Skeletal muscle satellite cell (primary cell): ENCODE measurements around the gene ITPR1.

Source experiments
- H3K27me3 ChIP-seq: 2 replicates; pipeline ENCODE4 v1.7.0; 2013; ENCODE audit warnings: low read length; ENCODE audit not compliant: control insufficient read depth, insufficient read depth
- H3K36me3 ChIP-seq: 2 replicates; pipeline ENCODE4 v1.7.0; 2013; ENCODE audit warnings: mild to moderate bottlenecking, control low read depth, low read length; ENCODE audit not compliant: insufficient read depth
- H3K4me1 ChIP-seq: 2 replicates; pipeline ENCODE4 v1.7.0; 2013; ENCODE audit warnings: low read length; ENCODE audit not compliant: control insufficient read depth, insufficient read depth
- H3K4me2 ChIP-seq: 2 replicates; pipeline ENCODE4 v1.7.0; 2013; ENCODE audit warnings: mild to moderate bottlenecking, low read length
- H3K4me3 ChIP-seq: 2 replicates; pipeline ENCODE4 v1.7.0; 2013; ENCODE audit warnings: low read length
- H3K9ac ChIP-seq: 2 replicates; pipeline ENCODE4 v1.7.0; 2013; ENCODE audit warnings: mild to moderate bottlenecking, low read depth, low read length, moderate library complexity
- H3K9me3 ChIP-seq: replicated peaks from 2 replicates; pipeline ENCODE4 v1.7.0; 2013; ENCODE audit warnings: mild to moderate bottlenecking, control low read depth, low read length

The ITPR1 gene

DNA sequence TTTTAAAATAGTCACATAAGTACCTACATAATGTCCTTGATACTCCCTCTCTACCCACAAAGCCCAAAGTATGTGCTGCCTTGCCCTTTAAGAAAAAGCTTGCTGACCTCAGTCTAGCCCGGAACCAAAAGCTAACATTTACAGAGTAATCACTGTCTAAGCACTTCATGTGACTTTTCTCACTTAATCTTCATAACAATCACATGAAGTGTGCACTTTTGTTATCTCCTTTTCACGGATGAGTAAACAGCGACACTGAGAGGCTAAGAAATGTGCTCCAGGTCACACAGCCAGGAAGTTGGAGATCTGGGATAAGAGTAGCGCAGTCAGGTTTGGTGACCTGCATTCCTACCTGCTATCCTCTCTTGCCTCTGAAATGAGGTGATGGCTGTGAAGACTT lies 194.0 kb downstream of the ITPR1 start:
- Histone ChIP-seq H3K4me3 (no peak overlapping the region), H3K36me3 (no peaks in the 10 kb centered on the region), H3K27me3 (no peaks in the 10 kb centered on the region), H3K9me3 (no peaks in the 10 kb centered on the region), H3K9ac (no peak overlapping the region), H3K4me1 (no peaks in the 10 kb centered on the region), H3K4me2 (no peak overlapping the region)

DNA sequence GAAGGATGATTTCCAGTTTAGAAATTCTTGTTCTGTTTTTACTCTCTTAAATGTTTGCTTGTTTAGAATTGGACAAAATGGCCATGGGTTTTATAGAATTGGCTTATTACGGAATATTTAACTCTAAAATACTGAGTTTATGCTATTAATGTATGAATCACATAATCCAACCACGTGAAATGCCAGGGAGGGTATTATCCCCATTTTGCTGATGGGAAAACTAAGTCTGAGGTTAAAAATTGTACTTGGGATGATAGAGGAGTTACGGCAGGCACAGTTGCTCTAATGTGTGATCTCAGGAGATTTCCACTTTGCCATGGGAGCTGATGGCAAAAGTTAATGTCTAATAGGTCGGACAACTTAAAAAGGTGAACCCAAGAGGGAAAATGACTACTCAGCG lies 194.4 kb downstream of the ITPR1 start:
- H3K9me3 ChIP-seq: no peaks in the 10 kb centered on the region
- no peak overlapping the region for H3K9ac ChIP-seq
- H3K4me1 ChIP-seq: no peaks in the 10 kb centered on the region
- H3K27me3 ChIP-seq: no peaks in the 10 kb centered on the region
- H3K4me2 ChIP-seq: no peak overlapping the region
- H3K36me3 ChIP-seq: no peaks in the 10 kb centered on the region
- H3K4me3 ChIP-seq: no peak overlapping the region

DNA sequence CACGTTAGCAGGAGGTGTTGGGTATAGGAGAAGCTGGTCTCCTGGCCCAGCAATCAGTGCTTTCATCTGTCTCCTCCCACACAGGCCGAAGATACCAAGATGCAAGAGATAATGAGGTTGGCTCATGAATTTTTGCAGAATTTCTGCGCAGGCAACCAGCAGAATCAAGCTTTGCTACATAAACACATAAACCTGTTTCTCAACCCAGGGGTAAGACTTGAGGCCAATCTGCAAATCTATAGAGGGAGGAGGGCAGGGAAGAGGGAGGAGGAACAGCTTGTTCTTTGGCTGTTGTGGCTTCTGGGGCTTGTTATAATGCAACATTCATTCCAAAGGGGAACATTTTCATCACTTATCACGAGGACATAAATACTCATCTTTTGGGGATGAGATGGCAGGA lies 195.3 kb downstream of the ITPR1 start:
- H3K9ac ChIP-seq: no peak overlapping the region
- H3K9me3 ChIP-seq: no peaks in the 10 kb centered on the region
- no peak overlapping the region for H3K4me3 ChIP-seq
- H3K27me3 ChIP-seq: no peaks in the 10 kb centered on the region
- H3K4me1 ChIP-seq: no peaks in the 10 kb centered on the region
- no peak overlapping the region for H3K4me2 ChIP-seq
- H3K36me3 ChIP-seq: no peaks in the 10 kb centered on the region

DNA sequence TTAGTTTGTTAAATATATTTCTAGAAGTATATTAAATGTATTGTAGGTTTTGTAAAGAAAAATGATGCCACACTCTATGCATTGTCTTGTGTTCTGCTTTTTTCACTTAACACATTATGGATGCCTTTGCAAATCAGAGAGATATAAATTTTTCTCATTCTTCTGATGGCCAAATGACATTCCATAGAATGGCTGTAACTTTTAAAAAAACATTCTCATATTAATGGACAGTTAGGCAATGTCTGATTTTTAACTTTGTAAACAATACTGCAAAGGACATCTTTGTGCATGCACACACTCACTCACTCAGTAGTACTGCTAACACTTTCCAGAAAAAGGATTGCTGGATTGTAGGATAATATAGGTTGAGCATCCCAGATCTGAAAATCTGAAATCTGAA lies 195.9 kb downstream of the ITPR1 start:
- no peaks in the 10 kb centered on the region for H3K27me3 ChIP-seq
- no peaks in the 10 kb centered on the region for H3K4me1 ChIP-seq
- no peaks in the 10 kb centered on the region for H3K9me3 ChIP-seq
- H3K4me2 ChIP-seq: no peak overlapping the region
- H3K36me3 ChIP-seq: no peaks in the 10 kb centered on the region
- H3K9ac ChIP-seq: no peak overlapping the region
- H3K4me3 ChIP-seq: no peak overlapping the region

DNA sequence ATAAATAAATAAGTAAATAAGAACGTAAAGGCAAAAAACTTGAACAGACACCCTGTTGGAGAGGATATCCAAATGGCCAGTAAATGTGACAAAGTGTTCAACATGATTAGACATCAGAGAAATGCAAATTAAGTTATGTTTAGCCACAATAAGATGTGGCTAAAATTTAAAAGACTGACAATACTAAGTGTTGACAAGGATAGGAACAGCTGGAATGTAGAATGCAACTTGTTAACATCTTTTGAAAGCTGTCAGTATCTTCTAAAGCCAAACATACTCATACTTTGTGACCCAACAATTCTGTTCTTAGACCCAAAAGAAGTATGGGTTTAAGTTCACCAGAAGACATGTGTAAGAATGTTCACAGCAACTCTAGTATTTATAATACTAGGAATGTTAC lies 197.1 kb downstream of the ITPR1 start:
- H3K27me3 ChIP-seq: no peaks in the 10 kb centered on the region
- no peak overlapping the region for H3K4me3 ChIP-seq
- no peak overlapping the region for H3K9ac ChIP-seq
- H3K36me3 ChIP-seq: no peaks in the 10 kb centered on the region
- no peaks in the 10 kb centered on the region for H3K4me1 ChIP-seq
- no peaks in the 10 kb centered on the region for H3K9me3 ChIP-seq
- H3K4me2 ChIP-seq: no peak overlapping the region

DNA sequence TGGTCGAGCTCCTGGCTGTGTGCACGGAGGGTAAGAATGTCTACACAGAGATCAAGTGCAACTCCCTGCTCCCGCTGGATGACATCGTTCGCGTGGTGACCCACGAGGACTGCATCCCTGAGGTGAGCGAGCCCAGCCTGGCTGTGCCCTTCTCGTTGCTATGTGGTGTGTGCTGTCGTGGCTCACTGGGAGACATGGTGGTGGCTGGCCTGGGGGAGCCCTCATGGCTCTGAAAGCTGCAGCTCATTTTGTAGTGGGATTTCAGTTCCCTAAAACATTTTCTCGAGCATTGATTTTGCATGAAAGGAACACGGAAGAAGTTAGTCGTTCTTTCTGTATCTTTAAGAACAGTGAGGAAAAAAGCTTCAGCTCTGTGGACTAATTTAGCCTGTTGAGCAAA lies 200.5 kb downstream of the ITPR1 start:
- Histone ChIP-seq H3K27me3 (no peaks in the 10 kb centered on the region), H3K4me3 (no peak overlapping the region), H3K36me3 (no peaks in the 10 kb centered on the region), H3K9ac (no peak overlapping the region), H3K4me2 (no peak overlapping the region), H3K4me1 (no peaks in the 10 kb centered on the region), H3K9me3 (no peaks in the 10 kb centered on the region)

DNA sequence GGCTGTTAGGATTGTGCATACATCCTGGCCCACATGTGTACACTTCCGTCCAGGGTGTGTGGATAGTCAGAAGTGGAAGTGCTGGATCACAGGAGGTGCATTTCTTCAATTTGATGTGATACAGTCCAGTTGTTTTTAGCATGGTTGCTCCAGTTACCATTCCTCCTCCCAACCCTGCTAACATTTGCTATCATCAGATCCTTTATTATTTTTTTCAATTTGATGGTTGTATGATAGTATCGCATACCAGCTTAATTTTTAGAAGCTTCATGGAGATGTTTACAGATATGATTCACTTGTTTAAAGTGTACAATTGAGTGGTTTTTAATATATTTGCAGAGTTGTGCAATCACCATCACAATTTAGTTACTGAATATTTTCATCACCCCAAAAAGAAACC lies 202.7 kb downstream of the ITPR1 start:
- Histone ChIP-seq H3K4me2 (no peak overlapping the region), H3K4me3 (no peak overlapping the region), H3K27me3 (no peaks in the 10 kb centered on the region), H3K4me1 (no peaks in the 10 kb centered on the region), H3K9me3 (no peaks in the 10 kb centered on the region), H3K36me3 (no peaks in the 10 kb centered on the region), H3K9ac (no peak overlapping the region)

DNA sequence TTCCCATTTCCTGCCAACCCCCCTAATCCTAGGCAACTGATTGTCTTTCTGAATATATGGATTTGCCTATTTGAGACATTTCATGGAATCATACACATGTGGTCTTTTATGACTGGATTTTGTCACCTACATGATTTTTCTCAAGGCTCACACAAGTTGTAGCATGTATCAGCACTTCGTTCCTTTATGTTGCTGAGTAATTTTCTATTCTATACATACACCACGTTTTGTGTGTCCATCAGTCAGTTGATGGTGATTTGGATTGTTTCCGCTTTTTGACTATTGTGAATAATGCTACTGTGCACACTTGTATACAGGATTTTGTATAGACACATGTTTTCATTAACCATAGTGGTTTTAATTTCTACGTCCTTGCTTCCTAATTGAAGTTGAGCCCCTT lies 203.1 kb downstream of the ITPR1 start:
- Histone ChIP-seq H3K4me2 (no peak overlapping the region), H3K4me1 (no peaks in the 10 kb centered on the region), H3K9me3 (no peaks in the 10 kb centered on the region), H3K36me3 (no peaks in the 10 kb centered on the region), H3K4me3 (no peak overlapping the region), H3K27me3 (no peaks in the 10 kb centered on the region), H3K9ac (no peak overlapping the region)

DNA sequence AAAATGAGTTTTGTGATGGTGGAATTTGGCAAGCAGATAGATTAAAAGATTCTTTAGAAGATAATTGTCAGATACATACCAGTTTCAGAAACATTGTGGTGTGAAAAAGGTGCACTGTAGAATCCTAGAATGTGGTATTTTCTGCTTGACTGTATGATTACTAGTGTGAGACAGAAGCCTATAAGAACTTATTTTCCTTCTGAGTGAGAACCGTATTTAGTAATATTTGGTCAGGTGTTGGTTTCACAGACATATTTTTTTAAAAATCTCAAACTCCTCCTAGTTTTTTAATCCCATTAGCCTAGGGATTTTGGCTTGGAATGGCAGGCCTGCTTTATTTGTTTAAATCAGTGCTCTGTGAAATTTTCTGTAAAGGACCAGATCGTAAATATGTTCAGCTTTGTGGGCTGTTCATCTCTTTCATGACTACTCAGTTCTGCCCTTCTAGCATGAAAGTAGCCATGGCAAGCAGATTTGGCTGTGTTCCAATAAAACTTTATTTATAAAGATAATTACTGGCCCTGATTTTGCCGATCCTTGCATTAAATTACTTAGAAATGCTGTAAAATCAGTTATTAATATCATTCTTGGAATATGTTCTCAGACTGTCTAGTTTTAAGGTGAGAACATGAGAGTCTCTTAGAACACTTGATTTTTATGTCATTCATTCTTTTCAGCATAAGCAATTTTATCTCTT lies 205.1 kb downstream of the ITPR1 start:
- Histone ChIP-seq H3K4me1 (no peaks in the 10 kb centered on the region), H3K27me3 (no peaks in the 10 kb centered on the region), H3K4me2 (no peak overlapping the region), H3K4me3 (no peak overlapping the region), H3K9ac (no peak overlapping the region), H3K9me3 (no peaks in the 10 kb centered on the region), H3K36me3 (no peaks in the 10 kb centered on the region)

DNA sequence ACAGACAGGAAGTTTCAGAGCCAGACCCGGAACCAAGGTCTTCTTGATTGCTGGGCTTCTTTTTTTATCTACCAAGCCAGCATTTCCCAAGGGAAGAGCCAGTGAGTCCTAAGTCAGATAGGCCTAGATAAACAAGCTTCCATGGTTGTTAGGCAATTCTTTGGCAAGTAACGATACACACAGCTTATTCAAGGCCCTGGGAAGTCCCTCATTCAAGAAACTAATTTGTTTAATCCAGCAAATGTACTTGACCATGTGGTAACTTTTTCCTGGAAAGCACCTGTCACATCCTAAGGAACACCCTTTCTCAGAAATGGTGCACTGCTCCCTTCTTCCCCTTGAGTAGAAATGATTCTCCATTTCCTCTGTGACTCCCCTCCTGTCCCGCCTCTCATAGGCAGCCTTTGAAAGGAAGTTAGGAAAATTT lies 209.9 kb downstream of the ITPR1 start:
- no peak overlapping the region for H3K4me2 ChIP-seq

DNA sequence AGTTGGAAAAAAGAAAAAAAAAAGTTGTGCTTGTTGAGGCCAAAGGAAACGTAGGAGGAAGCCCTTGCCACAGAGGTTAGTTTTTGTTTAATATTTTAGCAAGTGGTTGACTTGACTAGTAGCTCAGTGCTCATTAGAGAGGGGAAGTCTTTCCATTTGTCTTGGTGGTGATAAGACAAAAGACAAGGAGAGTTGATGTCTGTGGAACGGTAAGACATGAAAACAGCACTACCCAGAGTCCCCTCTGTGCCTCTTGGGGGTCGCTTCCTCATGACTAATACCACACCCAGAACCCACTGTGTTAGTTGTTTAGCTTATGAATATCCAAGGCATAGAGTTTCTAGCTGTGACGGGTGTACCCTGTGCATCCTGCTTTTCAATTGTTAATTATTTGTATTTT lies 211.4 kb downstream of the ITPR1 start:
- Histone ChIP-seq H3K36me3 (no peaks in the 10 kb centered on the region), H3K27me3 (no peaks in the 10 kb centered on the region), H3K9ac (no peak overlapping the region), H3K4me3 (no peak overlapping the region), H3K4me2 (no peak overlapping the region), H3K4me1 (no peaks in the 10 kb centered on the region), H3K9me3 (no peaks in the 10 kb centered on the region)

More for the DNA sequence above, 209.9 kb downstream of the ITPR1 start:
- Histone ChIP-seq H3K27me3 (no peaks in the 10 kb centered on the region), H3K9me3 (no peaks in the 10 kb centered on the region), H3K9ac (no peak overlapping the region), H3K4me3 (no peak overlapping the region), H3K4me1 (no peaks in the 10 kb centered on the region), H3K36me3 (no peaks in the 10 kb centered on the region)

DNA sequence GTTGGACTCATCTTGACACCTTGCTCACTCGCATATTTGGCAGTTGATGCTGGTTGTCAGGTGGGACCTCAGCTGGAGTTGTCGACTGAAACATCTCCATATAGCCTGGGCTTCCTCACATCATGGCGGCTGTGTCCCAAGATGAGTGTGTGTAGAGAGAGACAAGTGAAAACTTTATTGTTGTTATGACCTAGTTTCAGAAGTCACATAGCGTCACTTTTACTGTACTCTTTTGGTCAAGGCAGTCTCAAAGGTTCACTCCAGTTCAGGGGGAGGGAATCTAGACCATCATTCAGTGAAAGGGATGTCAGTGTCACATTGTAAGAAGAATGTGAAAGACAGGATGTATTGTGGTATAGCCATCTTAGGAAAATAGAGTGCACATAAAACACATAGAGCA lies 214.2 kb downstream of the ITPR1 start:
- Histone ChIP-seq H3K9me3 (no peaks in the 10 kb centered on the region), H3K4me3 (no peak overlapping the region), H3K36me3 (no peaks in the 10 kb centered on the region), H3K4me1 (no peaks in the 10 kb centered on the region), H3K4me2 (no peak overlapping the region), H3K9ac (no peak overlapping the region), H3K27me3 (no peaks in the 10 kb centered on the region)
